Peyer's patch (tissue), 4 donors: Measurements from ENCODE around the gene AP5B1.
"Not testable (repeated sequence)": the region's sequence is repeated elsewhere in the genome, so short reads cannot be mapped to it uniquely, and the experiment has no call there.

Experiments
- CTCF ChIP-seq, 6 experiments: fragments of 450-650 bp in 4 of 6; fragments of 200-600 bp in 2 of 6; sonication (generic) in 1 of 6; IDR thresholded peaks; one replicate each; pipeline ENCODE4 v1.5.1; 2017 to 2019; ENCODE audit warnings: antibody characterized with exemption in 6 of 6, mild to moderate bottlenecking in 3 of 6, moderate library complexity in 1 of 6
- POLR2A ChIP-seq, 2 donors: fragments of 450-650 bp; IDR thresholded peaks; one replicate each; pipeline ENCODE4 v1.5.1; 2017; ENCODE audit warnings: antibody characterized with exemption in 2 of 2, mild to moderate bottlenecking in 2 of 2, moderate library complexity in 2 of 2

GRCh38 chr11:65735111-65735510 lies 45.7 kb downstream of the AP5B1 start:
- TF ChIP-seq CTCF, POLR2A (IDR thresholded peaks at IDR 0.05): not testable (repeated sequence)
